Left lobe of liver (tissue), 2 donors: ENCODE data around the gene GAP43. TPM values are rescaled to one million over a fixed set of nuclear protein-coding genes. Genes with fewer than 3 reads are reported as not detected.

Experiments
- ATAC-seq: fragments of 200-7000 bp; cut with Tn5 transposase; one replicate; pipeline ENCODE4 v1.9.1; 2020; ENCODE audit warnings: mild to moderate bottlenecking, moderate library complexity
- DNase-seq: peaks from one replicate; pipeline ENCODE4 v3.0.0-alpha.2; 2020; ENCODE audit warnings: low spot score
- total RNA-seq: library from RNA; stranded (reverse); gene quantifications from one replicate; pipeline ENCODE4 v1.2.1, GENCODE V29; 2021
- donor health status: DM: no; HTN: no; CAD: no; lungs with moderate emphysema.
- donor health status: DM: no; HTN: yes; CAD: no.

Gene GAP43
- total RNA-seq, 1 donor from 2014 or later = not detected

- ATAC-seq = no peak
- DNase-seq = no peak
Observed at GRCh38 chr3:115626721-115627120, 3.4 kb downstream of the GAP43 start.

- DNase-seq (no peak), ATAC-seq (no peak)
Observed at GRCh38 chr3:115627180-115628074, 4.1 kb downstream of the GAP43 start.

- DNase-seq = no peak
- ATAC-seq = no peak
Observed at GRCh38 chr3:115628075-115628412, 4.7 kb downstream of the GAP43 start.

GRCh38 chr3:115630850-115631249, 7.5 kb downstream of the GAP43 start:
- ATAC-seq (no peak), DNase-seq (no peak)

- no peak for ATAC-seq
Observed at GRCh38 chr3:115632026-115632425, 8.7 kb downstream of the GAP43 start.

GRCh38 chr3:115633467-115633866, 10.2 kb downstream of the GAP43 start:
- DNase-seq (no peak), ATAC-seq (no peak)

More at GRCh38 chr3:115632026-115632425, 8.7 kb downstream of the GAP43 start:
- DNase-seq = no peak

- ATAC-seq (no peak), DNase-seq (no peak)
Observed at GRCh38 chr3:115634052-115634451, 10.7 kb downstream of the GAP43 start.

GRCh38 chr3:115635406-115635805, 12.1 kb downstream of the GAP43 start:
- no peak for DNase-seq
- ATAC-seq = no peak

- no peak for DNase-seq
Observed at GRCh38 chr3:115638241-115638640, 14.9 kb downstream of the GAP43 start.

GRCh38 chr3:115638991-115639390, 15.7 kb downstream of the GAP43 start:
- no peak for DNase-seq
- ATAC-seq = no peak

More at GRCh38 chr3:115638241-115638640, 14.9 kb downstream of the GAP43 start:
- ATAC-seq = no peak

GRCh38 chr3:115644391-115644790, 21.1 kb downstream of the GAP43 start:
- DNase-seq (no peak), ATAC-seq (no peak)

- ATAC-seq (peak; percentile 94), DNase-seq (no peak)
Observed at GRCh38 chr3:115646027-115646690, 22.8 kb downstream of the GAP43 start.

- ATAC-seq (no peak), DNase-seq (no peak)
Observed at GRCh38 chr3:115648559-115648958, 25.2 kb downstream of the GAP43 start.

GRCh38 chr3:115651087-115651486, 27.8 kb downstream of the GAP43 start:
- DNase-seq = no peak
- ATAC-seq = no peak

- DNase-seq (no peak), ATAC-seq (no peak)
Observed at GRCh38 chr3:115651599-115651998, 28.3 kb downstream of the GAP43 start.

- ATAC-seq = no peak
Observed at GRCh38 chr3:115652738-115653137, 29.4 kb downstream of the GAP43 start.

GRCh38 chr3:115655761-115656282, 32.5 kb downstream of the GAP43 start:
- no peak for DNase-seq

More at GRCh38 chr3:115652738-115653137, 29.4 kb downstream of the GAP43 start:
- no peak for DNase-seq

GRCh38 chr3:115657168-115657567, 33.9 kb downstream of the GAP43 start:
- no peak for ATAC-seq
- DNase-seq = no peak

More at GRCh38 chr3:115655761-115656282, 32.5 kb downstream of the GAP43 start:
- no peak for ATAC-seq

- DNase-seq (no peak), ATAC-seq (no peak)
Observed at GRCh38 chr3:115658032-115658336, 34.7 kb downstream of the GAP43 start.

GRCh38 chr3:115658337-115659181, 35.2 kb downstream of the GAP43 start:
- DNase-seq (peak; percentile 52), ATAC-seq (peak; percentile 88)
